Activated T-cell treated with anti-CD3 and anti-CD28 coated beads for 48 hours (primary cell): ENCODE data around the gene NSD2.
"Not testable (repeated sequence)": the region's sequence is repeated elsewhere in the genome, so short reads cannot be mapped to it uniquely, and the experiment has no call there.

Experiments
- DNase-seq: peaks from one replicate; pipeline ENCODE4 v3.0.0-alpha.2; 2020; ENCODE audit warnings: low read depth

The NSD2 gene

DNA sequence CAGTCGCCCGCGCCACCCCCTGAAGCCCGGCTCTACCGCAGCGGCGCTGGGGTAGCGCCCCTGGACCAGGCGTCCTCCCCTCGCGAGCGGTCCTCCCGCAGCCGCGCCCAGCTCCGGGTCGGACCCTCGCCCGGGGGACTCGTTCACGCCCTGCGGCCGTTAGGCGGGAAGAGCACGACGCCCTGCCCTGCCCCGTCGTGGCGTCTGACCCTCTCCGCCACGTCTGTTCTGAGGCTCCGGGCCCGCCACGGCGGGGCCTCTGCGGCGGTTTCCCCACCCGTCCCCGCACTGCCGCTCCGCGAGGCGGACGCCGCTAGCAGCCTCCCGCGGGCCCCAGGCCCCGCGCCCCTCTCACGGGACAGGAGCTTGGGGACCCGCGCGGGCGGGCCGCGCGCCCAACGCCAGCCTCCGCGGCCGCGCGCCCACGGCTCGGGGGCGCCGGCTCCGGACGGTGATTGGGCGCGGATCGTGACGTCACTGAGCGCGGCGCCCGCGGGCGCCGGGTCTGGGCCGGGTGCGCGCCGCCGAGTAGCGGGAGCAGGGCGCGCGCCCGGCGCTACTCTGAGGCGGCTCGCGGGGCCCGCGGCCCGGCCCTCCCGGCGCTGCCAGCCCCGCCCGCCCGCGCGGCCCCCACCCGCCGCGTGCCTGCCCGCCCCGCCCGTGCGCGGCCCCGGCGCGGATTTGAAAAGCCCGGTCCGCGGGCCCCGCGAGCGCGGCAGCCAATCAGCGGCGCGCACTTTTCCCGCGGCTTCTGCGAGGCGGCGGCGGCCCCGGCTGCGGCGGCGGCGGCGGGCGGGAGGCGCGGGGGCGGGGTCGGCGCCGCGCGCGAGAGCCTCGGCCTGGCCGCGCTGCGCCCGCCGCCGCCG is at the start of gene NSD2:
NSD2 (plus strand) TSS at position 816 of the 866 bp plus-strand sequence. CDS start 29,262 bp downstream, outside the sequence.
- DNase-seq, result peak; percentile 95

DNA sequence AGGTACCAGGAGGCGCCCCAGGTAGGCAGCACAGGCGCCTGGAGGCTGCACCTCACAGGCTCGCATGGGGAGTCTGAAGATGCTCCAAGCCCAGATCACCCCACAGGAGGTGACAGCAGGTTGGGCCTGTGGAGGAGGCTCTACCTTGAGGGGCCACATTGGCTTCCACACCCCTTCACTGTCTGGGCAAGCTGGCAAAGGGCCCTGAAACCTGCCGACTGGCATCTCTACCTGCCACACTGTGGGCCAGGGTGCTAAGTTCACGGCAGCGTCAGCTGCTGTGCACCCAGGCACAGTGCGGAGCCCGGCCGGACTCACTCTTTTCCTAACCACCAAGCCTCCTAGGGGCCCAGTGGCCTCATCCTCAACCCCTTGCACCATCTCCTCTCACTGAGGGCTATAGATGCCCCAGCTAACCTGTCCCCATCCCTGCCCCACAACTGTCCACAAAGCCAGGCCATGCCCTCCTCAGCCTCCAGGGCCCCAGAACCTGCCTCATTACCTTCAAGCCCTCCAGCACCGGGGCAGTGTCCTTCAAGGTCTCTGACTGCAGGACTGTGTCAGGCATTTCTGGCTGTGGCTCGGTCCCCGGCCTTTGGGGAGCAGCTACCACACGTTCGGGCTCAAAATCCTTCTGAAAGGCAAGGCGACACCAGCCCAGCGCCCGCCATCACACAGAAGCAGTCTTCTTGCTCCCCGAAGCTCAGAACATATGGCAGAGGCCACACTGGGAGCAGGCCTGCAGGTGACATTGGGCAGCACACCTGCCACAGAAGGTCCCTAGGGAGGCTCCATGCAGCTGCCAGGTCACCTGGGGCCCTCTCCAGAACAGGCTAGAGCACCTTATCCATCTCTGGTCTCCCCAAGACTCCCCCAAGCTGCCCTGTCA is 49.3 kb upstream of the NSD2 start:
- DNase-seq, result no peak

DNA sequence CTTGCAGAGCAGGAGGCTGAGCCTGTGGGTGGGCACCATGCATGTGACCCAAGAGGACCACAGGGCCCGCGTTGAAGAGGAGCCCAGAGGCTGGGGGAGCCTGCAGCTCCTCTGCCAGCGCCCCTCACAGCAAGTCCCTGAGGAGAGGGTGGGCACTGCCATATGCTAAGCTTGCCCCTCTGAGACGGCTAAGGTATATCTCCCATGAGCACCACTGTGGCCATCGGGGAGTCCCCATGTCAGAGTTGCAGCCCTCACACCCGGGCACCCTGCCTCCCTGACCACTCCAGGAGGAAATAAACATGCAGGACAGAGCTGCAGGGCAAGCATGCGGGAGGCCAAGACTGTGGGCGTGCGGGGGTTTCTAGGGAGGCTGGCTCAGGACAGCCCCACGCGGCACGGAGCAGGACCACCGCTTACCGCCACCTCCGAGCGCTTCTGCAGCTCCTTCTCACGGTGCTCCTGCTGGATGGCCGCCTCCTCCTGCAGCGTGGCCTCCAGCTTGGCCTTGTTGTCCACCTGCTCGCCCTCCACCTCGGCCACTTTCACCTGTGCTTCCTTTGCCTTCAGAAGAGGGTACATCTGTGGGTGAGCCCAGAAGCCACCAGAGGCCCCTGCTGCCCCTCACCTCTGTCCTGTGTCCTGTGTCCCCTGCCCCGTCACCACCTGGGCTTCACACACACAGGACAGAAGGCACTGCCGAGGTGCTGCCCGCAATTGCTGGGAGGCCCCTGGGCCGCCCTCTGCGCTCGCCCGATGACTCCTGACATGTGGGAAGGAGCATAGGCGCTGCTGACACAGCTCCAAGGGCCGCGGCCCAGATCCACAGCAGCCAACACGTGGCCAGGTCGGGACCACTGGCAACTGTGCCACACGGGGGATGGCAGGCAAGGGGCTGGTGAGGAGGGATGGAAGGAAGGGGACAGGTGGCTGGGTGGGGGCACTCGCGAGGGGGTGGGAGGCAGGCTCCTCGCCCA is 48.3 kb upstream of the NSD2 start:
- no peak for DNase-seq

DNA sequence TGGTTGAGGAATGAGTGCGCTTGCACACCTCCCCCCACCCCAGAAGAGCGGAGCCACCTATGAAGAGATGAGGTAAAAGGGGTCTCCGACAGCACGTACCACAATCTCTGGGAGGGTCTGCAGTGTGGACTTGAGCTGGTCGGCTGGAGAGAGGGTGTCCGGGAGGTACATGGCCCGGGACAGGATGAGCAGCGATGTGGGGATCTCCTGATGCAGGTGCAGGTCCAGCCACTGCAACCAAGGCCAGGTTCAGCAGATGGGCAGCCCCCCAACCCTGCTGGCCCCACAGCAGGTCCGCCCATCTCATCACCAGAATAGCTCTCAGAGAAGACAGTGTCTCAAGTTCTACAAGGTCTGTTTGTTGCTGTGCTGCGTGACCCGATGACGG is 47.7 kb upstream of the NSD2 start:
- DNase-seq, result no peak

DNA sequence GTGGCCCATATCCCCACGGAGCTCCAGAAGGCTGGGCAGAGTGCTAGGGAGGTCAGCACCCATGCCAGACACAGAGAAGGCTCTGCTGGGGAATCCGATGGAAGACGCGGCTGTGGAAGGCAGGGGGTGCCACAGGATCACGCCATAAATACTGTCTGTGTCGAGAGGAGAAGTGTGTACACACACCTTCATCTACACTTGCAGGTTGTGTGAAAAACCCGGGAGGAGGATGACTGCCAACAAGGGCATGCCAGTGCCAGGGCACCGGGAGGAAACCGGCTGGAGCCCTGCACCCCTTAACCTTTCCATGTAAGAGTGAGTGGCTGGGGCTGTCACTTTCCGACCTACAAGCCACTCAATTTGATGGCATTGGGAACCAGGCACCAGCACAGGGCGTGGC is 46.4 kb upstream of the NSD2 start:
- DNase-seq, result no peak

DNA sequence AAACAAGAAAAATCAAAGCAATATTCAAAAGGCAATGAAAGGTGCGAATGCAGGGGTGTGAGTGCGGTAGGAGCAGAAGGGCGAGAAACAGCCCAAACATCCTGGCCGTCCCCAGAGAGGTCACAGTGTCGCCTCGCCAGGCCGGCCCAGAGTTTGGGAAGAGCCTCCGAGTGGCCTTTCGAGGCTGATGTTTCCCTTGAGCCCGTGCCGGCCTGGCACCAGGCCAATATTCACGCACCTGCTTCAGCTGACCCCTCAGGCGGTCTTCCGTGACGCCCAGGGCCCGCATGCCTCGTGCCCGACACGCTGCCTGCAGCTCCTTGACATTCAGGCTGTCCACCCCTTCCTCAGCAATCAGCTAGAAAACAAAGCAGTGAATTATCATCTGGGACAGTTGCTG is 45.9 kb upstream of the NSD2 start:
- no peak for DNase-seq

DNA sequence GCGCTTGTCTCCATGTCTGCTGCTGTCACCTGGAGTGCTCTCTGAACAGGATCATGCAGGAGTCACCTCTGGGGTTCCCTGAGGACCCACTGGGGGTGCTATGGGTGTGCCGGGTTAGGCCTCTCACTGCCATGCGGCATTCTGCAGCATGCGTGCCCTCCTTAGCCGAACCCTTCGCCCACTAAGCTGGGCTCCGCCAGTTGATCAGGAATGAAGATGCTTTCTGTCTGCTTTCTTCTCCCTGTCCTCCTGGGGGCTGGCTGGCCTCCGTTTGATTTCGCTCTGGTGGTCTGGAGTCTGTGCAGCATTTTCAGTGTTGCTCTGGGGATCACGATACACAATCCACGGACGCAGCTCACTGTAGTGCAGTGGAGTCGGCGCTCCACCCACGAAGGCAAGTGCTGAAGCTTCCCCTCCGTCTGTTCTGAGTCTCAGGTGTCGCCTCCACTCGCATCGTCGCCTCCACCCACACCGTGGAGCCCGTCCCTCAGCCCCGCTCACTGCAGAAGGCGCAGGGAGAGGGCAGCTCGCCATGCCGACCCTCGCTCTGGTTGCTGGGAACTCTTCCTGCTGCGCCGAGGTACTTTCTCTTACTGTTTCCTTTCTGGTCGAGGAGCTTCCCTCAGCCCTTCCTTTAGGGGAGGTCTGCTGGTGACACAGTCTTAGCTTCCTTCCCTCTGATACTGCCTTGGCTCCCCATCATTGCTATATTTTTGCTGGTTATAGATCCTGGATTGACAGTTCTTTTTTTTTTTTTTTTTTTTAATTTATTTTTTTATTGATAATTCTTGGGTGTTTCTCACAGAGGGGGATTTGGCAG is 44.5 kb upstream of the NSD2 start:
- no peak for DNase-seq

DNA sequence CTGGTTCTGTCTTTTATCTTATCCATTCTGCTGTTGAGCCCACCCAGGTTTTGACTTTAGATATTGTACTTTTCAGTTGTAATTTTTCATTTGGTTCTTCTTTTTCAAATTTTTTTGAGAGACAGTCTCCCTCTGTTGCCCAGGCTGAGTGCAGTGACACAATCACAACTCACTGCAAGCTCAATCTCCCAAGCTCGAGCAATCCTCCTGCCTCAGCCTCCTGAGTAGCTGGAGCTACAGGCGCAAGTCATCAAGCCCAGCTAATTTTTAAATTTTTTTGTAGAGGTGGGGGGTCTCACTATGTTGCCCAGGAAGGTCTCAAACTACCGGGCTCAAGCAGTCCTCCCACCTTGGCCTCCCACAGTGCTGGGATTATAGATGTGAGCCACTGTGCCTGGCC is 41.0 kb upstream of the NSD2 start:
- DNase-seq, result no peak

DNA sequence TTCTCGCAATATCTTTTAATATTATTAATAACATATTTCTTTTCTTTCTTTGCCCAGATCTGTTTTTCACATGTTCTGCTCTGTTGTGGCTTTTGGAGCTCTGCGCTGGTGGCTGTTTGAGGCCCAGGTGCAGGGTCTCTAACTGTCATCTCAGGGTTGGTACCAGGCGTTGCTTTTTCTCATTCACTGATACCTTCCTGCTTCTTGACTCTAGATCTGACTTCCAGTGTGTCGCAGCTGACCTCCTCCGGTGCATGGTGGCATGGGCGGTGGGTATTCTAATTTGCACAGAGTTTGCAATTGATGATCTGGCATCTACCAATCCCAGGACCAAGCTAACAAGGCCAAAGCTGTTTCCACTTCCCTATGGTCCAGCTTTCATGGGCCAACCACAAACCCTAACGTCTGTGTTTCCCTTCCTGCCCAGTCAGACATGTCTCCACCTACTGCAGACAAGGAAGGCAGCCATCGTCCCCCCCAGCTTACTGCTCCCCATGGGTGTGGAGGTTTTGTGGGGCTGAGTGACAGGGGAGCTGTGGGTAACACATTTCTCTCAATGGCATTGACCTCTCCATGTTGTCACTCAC is 40.5 kb upstream of the NSD2 start:
- no peak for DNase-seq

DNA sequence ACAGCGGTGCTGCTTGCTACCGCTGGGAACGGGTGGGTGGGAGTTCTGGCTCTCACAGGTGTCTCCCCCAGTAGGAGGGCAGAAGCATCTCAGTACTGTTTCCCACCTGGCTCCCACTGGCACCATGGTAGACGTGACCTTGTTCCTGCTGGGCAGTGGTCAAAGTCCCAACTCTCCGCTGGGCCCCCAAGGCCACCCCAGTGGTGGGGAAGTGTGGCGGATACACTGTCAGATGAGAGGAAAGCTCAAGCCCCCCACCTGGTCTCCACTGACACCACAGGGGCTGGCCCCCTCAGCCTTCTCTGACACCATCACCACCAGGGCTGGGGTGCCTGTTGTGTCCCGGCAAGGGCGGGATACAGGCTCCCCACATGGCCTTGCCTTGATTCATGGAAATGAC is 39.9 kb upstream of the NSD2 start:
- DNase-seq, result no peak

DNA sequence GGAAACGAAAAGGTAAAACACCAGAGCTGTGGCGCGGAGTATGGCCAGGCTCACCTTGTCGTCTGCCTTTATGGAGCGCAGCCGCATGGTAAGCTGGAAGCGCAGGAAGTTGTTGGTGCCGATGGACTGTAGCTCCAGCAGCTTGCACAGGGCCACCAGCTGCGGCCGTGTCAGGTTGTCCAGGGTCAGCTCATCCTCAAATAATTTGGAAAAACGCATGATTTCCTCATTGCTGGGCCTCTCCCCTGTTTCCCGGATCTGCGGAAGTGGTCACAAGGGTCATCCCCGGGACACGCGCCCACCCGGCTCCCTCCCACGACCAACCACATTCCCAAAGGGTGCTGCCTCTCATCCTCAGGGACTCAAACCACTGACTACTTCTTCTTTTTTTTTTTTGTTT is 38.5 kb upstream of the NSD2 start:
- DNase-seq, result no peak

DNA sequence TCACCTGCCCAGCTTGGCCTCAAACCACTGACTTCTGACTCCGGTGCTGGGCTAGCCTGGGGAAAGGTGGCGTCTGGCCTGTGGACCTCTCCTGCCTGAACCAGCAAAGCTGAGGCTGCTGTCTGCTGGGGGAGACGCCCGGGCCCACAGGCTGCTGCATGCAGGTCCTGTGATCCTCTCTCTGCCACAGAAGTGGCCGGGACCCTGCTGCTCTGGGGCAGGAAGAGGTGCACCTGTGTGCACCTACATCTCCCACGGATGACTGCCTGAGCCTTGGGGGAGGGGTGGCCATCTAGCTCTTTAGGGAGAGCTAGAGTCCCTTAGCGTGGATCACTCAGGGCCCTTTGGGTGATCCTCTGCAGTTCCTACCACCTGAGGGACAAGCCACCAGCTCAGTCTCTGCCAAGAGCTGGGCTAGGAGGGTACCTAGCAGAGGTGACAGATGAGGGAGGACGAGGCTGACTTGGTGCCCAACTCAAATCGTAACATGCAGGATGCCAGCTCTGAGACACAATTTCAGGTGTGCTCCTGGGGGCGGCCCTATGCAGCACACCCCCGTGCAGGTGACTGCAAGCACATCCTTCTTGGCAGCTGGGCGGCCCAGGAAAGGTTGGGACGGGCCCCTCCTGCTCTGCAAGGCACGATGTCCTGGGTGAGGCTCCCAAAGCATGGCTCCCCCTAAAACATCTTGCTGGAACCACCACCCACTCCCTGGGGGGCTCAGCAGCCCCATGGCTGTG is 37.7 kb upstream of the NSD2 start:
- no peak for DNase-seq

DNA sequence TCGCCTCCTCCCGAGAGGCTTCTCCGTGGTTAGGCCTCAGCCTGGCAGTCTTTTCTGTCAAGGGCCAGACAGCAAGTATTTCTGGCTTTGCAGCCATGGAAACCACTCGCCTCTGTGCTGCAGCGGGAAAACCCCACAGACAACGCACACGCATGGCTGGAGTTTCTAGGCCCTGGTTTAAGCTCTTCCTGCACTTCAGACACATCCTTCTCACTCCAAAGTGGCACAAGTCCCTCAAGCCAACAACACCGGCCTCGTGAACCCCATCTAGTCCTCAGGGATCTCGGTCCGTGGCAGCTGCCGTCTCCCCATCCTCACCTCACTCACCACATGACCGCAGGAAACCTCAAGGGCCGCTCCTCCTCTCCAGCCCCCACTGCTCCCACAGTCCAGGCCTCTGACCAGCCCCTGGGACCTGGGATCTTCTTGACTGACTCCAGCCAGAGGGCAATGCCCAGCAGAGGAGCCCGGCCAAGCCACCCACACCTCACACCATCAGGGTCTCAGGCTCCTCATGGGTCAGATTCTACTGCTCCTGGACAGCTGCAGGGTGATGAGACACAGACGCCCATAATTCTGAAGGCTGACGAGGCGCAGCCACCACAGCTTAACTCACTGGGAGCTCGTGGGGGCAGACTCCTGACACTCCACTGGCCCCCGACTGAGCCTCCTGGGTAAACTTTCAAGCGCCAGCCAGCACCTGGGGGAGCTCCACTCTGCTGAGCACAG is 37.0 kb upstream of the NSD2 start:
- no peak for DNase-seq

DNA sequence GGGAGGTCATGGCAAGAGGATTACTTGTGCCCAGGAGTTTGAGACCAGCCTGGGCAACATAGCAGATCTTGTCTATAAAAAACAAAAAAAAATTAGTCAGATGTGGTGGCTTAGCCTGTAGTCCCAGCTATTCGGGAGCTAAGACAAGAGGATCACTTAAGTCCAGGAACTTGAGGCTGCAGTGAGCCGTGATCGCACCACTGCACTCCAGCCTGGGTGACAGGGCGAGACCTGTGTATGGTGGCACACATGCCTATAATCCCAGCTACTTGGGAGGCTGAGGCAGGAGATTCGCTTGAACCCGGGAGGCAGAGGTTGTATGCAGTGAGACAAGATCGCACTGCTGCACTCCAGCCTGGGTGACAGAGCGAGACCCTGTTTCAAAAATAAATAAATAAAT is 35.4 kb upstream of the NSD2 start:
- DNase-seq, result not testable (repeated sequence)

DNA sequence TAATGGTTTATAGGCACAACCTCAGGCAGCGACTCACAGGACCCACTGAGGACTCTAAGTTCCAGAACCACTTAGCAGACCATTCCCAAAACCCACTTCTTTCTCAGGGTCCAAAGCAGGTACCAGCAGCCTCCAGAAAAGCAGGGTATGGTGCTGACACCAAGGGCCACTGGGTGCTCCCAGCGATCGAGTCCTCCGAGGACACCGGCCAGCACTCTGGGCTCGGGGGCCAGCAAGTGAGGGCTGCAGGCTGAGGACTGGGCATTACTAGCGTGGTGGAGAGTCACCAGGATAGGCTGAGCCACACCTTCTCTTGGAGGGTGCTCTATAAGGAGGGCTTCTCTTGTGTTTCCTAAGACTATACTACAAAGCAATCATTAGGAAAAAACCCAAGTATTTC is 34.5 kb upstream of the NSD2 start:
- DNase-seq, result no peak

DNA sequence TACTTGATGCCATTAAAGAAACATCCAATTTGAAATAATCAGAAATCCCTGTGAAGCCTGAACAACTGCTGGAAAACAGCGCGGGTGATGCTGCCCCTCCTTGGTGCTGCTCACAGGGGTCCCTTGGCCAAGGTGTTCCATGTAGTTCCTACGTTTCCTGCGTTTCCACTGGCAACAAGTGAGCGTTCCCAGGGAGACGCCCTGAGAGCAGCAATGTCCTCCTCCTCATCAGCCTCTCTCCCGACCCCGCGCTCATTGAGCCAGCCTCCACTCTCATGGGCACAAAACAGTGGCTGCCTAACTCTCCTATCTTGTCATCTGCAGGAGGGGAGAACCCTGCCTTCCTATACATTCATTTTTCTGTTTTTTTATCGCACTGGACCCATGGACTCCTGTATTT is 34.1 kb upstream of the NSD2 start:
- no peak for DNase-seq

DNA sequence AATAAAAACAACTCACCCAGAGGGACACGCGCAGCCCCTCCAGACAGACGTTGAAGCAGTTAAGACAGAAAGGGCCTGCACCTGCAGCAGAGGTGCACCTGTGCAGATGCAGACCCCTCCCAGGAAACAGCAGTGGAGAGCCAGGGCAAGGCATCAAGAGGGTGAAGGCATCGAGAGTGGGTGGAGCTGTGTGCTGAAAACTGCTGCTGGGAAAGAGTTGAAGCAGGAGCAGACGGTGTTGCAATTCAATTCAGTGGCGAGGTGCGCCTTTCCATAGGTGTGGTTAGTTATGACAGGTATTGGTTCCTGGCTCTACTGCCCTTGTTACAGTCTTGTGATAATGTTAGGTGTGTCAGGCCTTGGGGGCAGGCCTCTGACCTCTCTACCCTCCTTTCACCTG is 31.9 kb upstream of the NSD2 start:
- no peak for DNase-seq

DNA sequence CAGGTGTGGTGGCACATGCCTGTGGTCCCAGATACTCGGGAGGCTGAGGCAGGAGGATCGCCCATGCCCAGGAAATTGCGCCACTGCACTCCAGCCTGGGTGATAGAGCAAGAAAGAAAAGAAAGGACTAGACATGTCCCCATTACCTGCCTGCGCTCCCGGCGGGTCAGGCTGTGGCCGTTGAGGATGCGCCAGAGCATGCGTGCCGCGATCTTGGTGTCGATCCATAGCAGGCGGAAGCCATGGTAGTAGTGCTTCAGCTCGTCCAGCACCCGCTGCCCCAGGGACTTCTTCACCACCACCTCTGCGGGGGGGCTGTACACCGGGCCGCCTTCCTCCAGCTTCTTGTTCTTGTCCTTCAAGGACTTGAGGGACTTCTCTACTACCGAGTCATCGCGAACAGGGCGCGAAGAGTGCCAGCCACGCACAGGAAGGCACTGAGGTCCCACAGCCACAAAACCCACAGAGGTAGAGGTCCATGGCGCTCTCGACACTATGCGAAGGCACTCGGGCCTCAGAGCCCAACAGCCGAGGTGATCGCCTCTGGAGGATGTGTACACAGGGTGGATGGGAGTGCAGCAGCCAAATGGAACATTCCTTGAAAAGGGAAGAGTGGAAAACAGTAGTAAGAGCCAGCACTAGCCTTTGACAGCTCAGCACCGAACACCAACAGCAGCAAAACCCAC is 29.8 kb upstream of the NSD2 start:
- no peak for DNase-seq

DNA sequence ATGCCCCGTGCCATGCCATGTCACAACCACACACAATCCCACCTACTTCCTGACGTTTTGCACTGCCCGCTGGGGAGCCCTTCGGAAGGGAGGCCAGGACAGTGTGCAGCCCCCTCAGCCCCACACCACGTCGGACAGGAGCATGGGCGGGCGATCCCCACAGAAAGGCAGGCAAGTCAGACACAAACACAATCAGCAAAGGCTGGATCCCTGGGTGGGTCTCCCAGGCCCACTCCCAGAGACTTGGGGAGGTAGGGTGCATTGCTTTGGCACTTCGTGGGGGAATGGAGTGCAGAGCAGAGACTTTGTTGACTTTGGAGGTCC is 29.3 kb upstream of the NSD2 start:
- no peak for DNase-seq
